PC-3 (cell line): Measurements from ENCODE around the gene MAGI1.

Experiments
- EZH2 ChIP-seq: fragments of 300-600 bp; sonication (generic); IDR thresholded peaks from one replicate; pipeline ENCODE4 v1.6.1; 2017; ENCODE audit warnings: antibody characterized with exemption, mild to moderate bottlenecking, low read length; ENCODE audit not compliant: unreplicated experiment
- TF ChIP-seq, protein P1 (sequence below): fragments of 300-600 bp; sonication (generic); conservative IDR thresholded peaks from 2 replicates; pipeline ENCODE4 v1.5.1; 2017; ENCODE audit warnings: antibody characterized with exemption, low read depth, mild to moderate bottlenecking, low read length

- TF ChIP-seq, protein P1, sequence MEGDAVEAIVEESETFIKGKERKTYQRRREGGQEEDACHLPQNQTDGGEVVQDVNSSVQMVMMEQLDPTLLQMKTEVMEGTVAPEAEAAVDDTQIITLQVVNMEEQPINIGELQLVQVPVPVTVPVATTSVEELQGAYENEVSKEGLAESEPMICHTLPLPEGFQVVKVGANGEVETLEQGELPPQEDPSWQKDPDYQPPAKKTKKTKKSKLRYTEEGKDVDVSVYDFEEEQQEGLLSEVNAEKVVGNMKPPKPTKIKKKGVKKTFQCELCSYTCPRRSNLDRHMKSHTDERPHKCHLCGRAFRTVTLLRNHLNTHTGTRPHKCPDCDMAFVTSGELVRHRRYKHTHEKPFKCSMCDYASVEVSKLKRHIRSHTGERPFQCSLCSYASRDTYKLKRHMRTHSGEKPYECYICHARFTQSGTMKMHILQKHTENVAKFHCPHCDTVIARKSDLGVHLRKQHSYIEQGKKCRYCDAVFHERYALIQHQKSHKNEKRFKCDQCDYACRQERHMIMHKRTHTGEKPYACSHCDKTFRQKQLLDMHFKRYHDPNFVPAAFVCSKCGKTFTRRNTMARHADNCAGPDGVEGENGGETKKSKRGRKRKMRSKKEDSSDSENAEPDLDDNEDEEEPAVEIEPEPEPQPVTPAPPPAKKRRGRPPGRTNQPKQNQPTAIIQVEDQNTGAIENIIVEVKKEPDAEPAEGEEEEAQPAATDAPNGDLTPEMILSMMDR: no peak
- TF ChIP-seq EZH2: no peak
These were observed 211.6 kb downstream of the MAGI1 start for GRCh38 chr3:65827076-65827475.
